IPS-18c (cell line): Measurements from ENCODE around the gene P2RY8.
"Not testable (repeated sequence)": the region's sequence is repeated elsewhere in the genome, so short reads cannot be mapped to it uniquely, and the experiment has no call there.

ENCODE experiments used
- H3K4me3 ChIP-seq: 2 replicates; pipeline ENCODE4 v1.7.0; 2013; ENCODE audit warnings: low read depth, mild to moderate bottlenecking, low read length, moderate library complexity; ENCODE audit not compliant: insufficient read depth
- H3K9me3 ChIP-seq: one replicate; pipeline ENCODE4 v1.6.1; 2013; ENCODE audit warnings: mild to moderate bottlenecking, low read length, moderate library complexity; ENCODE audit not compliant: control insufficient read depth, insufficient read depth

Gene P2RY8

GRCh38 chrX:1551959-1552546 lies 15.1 kb upstream of the P2RY8 start:
- H3K9me3 ChIP-seq: peaks cover 3% of the 10 kb centered on the region
- no peak overlapping the region for H3K4me3 ChIP-seq

GRCh38 chrX:1546691-1547251 lies 9.8 kb upstream of the P2RY8 start:
- H3K4me3 ChIP-seq: no peak overlapping the region
- no peaks in the 10 kb centered on the region for H3K9me3 ChIP-seq

DNA sequence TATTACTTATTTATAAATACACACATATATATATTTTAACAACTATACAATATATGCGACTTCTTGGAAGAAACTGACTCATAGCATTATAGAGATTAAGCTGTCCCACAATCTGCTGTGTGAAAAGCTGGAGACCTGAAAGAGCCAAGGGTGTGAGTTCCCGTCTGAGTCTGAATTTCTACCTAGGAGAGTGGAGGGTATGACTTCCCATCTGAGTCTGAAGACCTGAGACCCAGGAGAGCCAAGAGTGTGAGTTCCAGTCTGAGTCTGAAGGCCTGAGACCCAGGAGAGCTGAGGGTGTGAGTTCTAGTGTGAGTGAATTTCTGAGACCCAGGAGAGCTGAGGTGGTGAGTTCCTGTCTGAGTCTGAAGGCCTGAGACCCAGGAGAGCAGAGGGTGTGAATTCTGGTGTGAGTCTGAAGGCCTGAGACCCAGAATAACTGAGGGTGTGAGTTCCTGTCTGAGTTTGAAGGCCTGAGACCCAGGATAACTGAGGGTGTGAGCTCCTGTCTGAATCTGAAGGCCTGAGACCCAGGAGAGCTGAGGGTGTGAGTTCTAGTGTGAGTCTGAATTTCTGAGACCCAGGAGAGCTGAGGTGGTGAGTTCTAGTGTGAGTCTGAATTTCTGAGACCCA lies 8.9 kb upstream of the P2RY8 start:
- Histone ChIP-seq H3K9me3 (no peaks in the 10 kb centered on the region), H3K4me3 (no peak overlapping the region)

- Histone ChIP-seq H3K4me3 (no peak overlapping the region), H3K9me3 (no peaks in the 10 kb centered on the region)
Measured at GRCh38 chrX:1542994-1543725, 6.2 kb upstream of the P2RY8 start.

DNA sequence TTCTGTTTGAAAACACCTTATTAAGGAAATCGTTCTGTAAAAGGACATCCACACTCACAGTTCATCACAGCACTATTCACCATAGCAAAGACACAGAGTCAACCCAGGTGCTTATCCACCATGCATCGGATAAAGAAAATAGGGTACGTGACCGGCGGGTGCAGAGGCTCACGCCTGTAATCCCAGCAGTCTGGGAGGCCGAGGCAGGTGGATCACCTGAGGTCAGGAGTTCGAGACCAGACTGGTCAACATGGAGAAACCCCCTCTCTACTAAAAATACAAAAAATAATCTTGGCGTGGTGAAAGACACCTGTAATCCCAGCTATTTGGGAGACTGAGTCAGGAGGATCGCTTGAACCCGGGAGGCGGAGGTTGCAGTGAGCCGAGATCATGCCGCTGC lies 2.2 kb upstream of the P2RY8 start:
- H3K9me3 ChIP-seq, H3K4me3 ChIP-seq: not testable (repeated sequence)

GRCh38 chrX:1537716-1538090 lies 718 bp upstream of the P2RY8 start:
- not testable (repeated sequence) for H3K4me3 ChIP-seq, H3K9me3 ChIP-seq

DNA sequence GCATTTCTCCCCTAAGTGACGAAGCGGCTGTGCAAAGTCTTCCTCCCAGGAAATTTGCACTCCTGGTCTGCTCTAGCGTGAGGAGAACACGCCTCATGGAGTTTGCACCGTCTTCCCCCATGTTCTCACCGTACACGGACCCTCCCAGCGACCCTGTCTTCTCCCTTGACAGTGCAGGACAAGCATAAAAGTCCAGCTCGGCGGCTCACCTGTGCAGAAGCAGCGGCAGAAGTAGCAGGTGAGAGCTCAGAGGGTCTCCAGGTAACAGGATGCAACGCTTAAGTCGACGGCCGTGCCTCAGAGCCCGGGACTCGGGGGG lies 314 bp downstream of the P2RY8 start:
- H3K4me3 ChIP-seq: no peak overlapping the region
- no peaks in the 10 kb centered on the region for H3K9me3 ChIP-seq

- Histone ChIP-seq H3K4me3 (no peak overlapping the region), H3K9me3 (no peaks in the 10 kb centered on the region)
Measured at GRCh38 chrX:1535241-1536041, 1.5 kb downstream of the P2RY8 start.

DNA sequence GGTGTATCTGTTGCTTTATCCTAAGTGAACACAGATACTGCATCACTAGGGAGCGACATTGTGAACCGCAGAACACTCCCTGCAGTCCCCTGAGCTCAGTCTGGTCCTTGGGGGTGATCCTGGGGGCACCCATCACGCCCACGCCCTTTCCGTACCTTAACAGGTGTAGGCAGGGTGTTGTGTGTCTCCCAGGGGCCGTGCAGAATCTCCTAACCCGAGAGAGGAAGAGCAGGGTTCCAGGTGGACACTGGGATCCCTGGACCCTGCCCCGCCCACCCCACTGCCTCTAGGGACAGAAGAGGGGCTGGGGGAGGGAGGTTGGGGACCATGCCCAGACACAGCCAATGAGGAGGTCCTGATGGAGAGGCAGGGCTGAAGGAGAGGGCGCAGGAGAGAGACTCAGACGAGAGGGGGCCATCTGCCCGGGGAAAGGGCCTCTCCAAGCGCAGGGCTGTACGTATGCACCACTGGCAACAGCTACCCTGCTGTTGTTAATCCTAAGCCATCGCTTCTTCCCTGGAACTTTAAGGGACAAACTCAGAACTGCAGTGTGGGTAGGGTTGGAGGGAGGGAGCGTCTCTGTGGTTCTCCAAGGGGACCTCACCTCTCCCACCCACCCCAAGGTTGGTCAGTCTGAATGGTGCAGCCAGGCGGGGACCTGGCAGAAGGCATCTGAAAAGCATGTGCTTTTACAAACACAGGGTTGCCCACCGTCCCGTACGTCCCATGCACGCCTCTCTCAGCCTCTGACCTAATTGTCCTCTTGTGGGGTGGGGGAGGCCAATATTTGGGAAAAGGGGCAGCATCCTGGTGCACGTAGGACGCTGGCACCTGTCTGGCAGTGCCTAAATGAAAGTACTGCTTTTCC lies 2.5 kb downstream of the P2RY8 start:
- Histone ChIP-seq H3K4me3 (no peak overlapping the region), H3K9me3 (no peaks in the 10 kb centered on the region)

- Histone ChIP-seq H3K4me3 (no peak overlapping the region), H3K9me3 (no peaks in the 10 kb centered on the region)
Measured at GRCh38 chrX:1533058-1533457, 3.9 kb downstream of the P2RY8 start.

GRCh38 chrX:1531096-1531890 lies 5.7 kb downstream of the P2RY8 start:
- Histone ChIP-seq H3K4me3 (no peak overlapping the region), H3K9me3 (no peaks in the 10 kb centered on the region)

DNA sequence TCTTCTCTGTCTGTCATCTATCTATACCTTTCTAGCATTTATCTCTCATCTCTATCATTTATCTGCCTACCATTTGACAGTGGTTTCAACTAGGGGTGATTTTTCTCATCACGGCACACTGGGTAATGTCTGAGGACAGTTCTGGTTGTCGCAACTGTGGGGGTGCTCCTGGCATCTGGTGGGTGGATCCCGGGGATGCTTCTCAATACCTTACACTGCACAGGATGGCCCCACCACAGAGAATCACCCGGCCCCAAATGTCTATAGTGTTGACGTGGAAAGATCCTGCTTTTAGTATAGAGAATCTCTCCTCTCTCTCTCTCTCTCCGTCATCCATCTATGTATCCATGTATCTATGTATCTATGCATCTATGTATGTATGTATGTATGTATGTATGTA lies 7.2 kb downstream of the P2RY8 start:
- peaks cover 3% of the 10 kb centered on the region for H3K9me3 ChIP-seq
- no peak overlapping the region for H3K4me3 ChIP-seq

GRCh38 chrX:1529328-1529727 lies 7.7 kb downstream of the P2RY8 start:
- Histone ChIP-seq H3K9me3 (peaks cover 3% of the 10 kb centered on the region), H3K4me3 (no peak overlapping the region)

DNA sequence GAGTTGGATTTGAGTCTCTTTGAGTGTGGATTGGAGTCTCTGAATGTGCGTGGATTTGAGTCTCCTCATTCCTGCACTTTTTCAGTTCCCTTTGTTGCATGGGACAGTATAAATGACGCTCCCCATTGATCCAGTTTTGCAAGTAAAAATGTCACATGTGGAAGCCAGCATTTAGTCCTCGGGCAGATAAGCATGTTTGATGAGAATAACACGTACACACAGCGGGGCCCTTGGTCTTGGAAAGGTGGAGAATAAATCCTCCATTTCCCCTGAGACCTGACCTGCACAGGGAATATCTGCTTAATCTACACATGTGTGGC lies 8.1 kb downstream of the P2RY8 start:
- no peak overlapping the region for H3K4me3 ChIP-seq

GRCh38 chrX:1528186-1528883 lies 8.7 kb downstream of the P2RY8 start:
- peaks cover 3% of the 10 kb centered on the region for H3K9me3 ChIP-seq
- H3K4me3 ChIP-seq: no peak overlapping the region

More for the DNA sequence above, 8.1 kb downstream of the P2RY8 start:
- H3K9me3 ChIP-seq: peaks cover 3% of the 10 kb centered on the region

DNA sequence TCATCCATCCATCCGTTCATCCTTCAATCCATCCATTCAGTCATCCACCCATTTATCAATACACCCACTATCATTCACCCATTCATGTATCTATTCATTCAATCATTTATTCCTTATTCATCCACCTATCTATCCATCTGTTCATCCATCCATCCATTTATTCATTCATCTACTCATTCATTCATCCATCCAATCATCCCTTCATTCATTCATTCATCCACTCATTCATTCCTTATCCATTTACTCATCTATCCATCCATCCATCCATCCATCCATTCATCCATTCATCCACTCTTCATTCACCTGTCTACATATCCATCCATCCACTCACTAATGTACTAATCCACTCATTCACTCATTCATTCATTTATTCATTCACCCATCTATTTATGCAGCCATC lies 9.5 kb downstream of the P2RY8 start:
- Histone ChIP-seq H3K4me3 (no peak overlapping the region), H3K9me3 (peaks cover 3% of the 10 kb centered on the region)
